NCI-H345 (cell line): ENCODE results near the gene CISD2.
"Not testable (repeated sequence)": the region's sequence is repeated elsewhere in the genome, so short reads cannot be mapped to it uniquely, and the experiment has no call there.

Source experiments
- DNase-seq: peaks from one replicate; lab custom pipeline; 2025; lab: John Stamatoyannopoulos, UW

The CISD2 gene

GRCh38 chr4:102850370-102850769 is 18.4 kb upstream of the CISD2 start:
- no peak for DNase-seq

GRCh38 chr4:102858828-102859464 is 9.8 kb upstream of the CISD2 start:
- no peak for DNase-seq

GRCh38 chr4:102860611-102861324 is 8.0 kb upstream of the CISD2 start:
- no peak for DNase-seq

GRCh38 chr4:102862016-102862415 is 6.8 kb upstream of the CISD2 start:
- no peak for DNase-seq

- no peak for DNase-seq
Measured at GRCh38 chr4:102862747-102863146, 6.0 kb upstream of the CISD2 start.

- DNase-seq, result not testable (repeated sequence)
Measured at GRCh38 chr4:102865327-102865726, 3.5 kb upstream of the CISD2 start.

- DNase-seq, result no peak
Measured at GRCh38 chr4:102867278-102868152, 1.3 kb upstream of the CISD2 start.

- no peak for DNase-seq
Measured at GRCh38 chr4:102868153-102868780, 525 bp upstream of the CISD2 start.

- DNase-seq, result no peak
Measured at GRCh38 chr4:102869569-102870197, 891 bp downstream of the CISD2 start.

GRCh38 chr4:102871772-102872171 is 3.0 kb downstream of the CISD2 start:
- DNase-seq, result no peak

GRCh38 chr4:102877477-102878106 is 8.8 kb downstream of the CISD2 start:
- not testable (repeated sequence) for DNase-seq

GRCh38 chr4:102878349-102878748 is 9.6 kb downstream of the CISD2 start:
- not testable (repeated sequence) for DNase-seq

- no peak for DNase-seq
Measured at GRCh38 chr4:102878901-102879300, 10.1 kb downstream of the CISD2 start.

- no peak for DNase-seq
Measured at GRCh38 chr4:102881343-102881742, 12.6 kb downstream of the CISD2 start.

GRCh38 chr4:102883278-102883677 is 14.5 kb downstream of the CISD2 start:
- no peak for DNase-seq

- not testable (repeated sequence) for DNase-seq
Measured at GRCh38 chr4:102888570-102888969, 19.8 kb downstream of the CISD2 start.

GRCh38 chr4:102889866-102890265 is 21.1 kb downstream of the CISD2 start:
- DNase-seq, result not testable (repeated sequence)

GRCh38 chr4:102896547-102896946 is 27.8 kb downstream of the CISD2 start:
- not testable (repeated sequence) for DNase-seq

- peak; percentile 23 for DNase-seq
Measured at GRCh38 chr4:102897610-102898009, 28.8 kb downstream of the CISD2 start.

- no peak for DNase-seq
Measured at GRCh38 chr4:102901804-102902203, 33.0 kb downstream of the CISD2 start.

- no peak for DNase-seq
Measured at GRCh38 chr4:102918859-102919258, 50.1 kb downstream of the CISD2 start.
